ENCODE measurements around the gene SFXN2.

- TF ChIP-seq CTCF (IDR thresholded peaks at IDR 0.05) (no peak), POLR2A (IDR thresholded peaks at IDR 0.05) (no peak), EP300 (IDR thresholded peaks at IDR 0.05) (no peak)
These were observed 16.9 kb downstream of the SFXN2 start for GRCh38 chr10:102731222-102731800.

All from ovary (tissue), 3 donors.